ENCODE measurements around the gene LRRC8B. TPM values are rescaled to one million over a fixed set of nuclear protein-coding genes. Genes with fewer than 3 reads are reported as not detected.

LRRC8B gene
- total RNA-seq, 1 experiment from 2014 or later = 1.1 TPM

- Histone ChIP-seq H3K4me3 (no peak overlapping the region), H3K27me3 (no peaks in the 10 kb centered on the region), H3K36me3 (no peaks in the 10 kb centered on the region), H3K9me3 (no peaks in the 10 kb centered on the region)
- no peak for DNase-seq
Measured at GRCh38 chr1:89557445-89557825, 32.8 kb downstream of the LRRC8B start.

GRCh38 chr1:89557956-89558355, 33.3 kb downstream of the LRRC8B start:
- Histone ChIP-seq H3K27me3 (no peaks in the 10 kb centered on the region), H3K9me3 (no peaks in the 10 kb centered on the region)
- DNase-seq = peak; percentile 26

GRCh38 chr1:89563957-89564604, 39.5 kb downstream of the LRRC8B start:
- H3K4me3 ChIP-seq = no peak overlapping the region
- DNase-seq = no peak
- H3K27me3 ChIP-seq = no peaks in the 10 kb centered on the region
- no peaks in the 10 kb centered on the region for H3K36me3 ChIP-seq
- no peaks in the 10 kb centered on the region for H3K9me3 ChIP-seq

More at GRCh38 chr1:89557956-89558355, 33.3 kb downstream of the LRRC8B start:
- Histone ChIP-seq H3K4me3 (no peak overlapping the region), H3K36me3 (no peaks in the 10 kb centered on the region)

GRCh38 chr1:89565521-89565920, 40.9 kb downstream of the LRRC8B start:
- DNase-seq = no peak
- no peak overlapping the region for H3K4me3 ChIP-seq
- no peaks in the 10 kb centered on the region for H3K27me3 ChIP-seq
- H3K9me3 ChIP-seq = no peaks in the 10 kb centered on the region
- H3K36me3 ChIP-seq = no peaks in the 10 kb centered on the region

- DNase-seq = no peak
- no peaks in the 10 kb centered on the region for H3K36me3 ChIP-seq
- H3K9me3 ChIP-seq = no peaks in the 10 kb centered on the region
- no peaks in the 10 kb centered on the region for H3K27me3 ChIP-seq
- H3K4me3 ChIP-seq = no peak overlapping the region
Measured at GRCh38 chr1:89566761-89567174, 42.1 kb downstream of the LRRC8B start.

GRCh38 chr1:89567797-89568196, 43.2 kb downstream of the LRRC8B start:
- DNase-seq = no peak
- H3K27me3 ChIP-seq = no peaks in the 10 kb centered on the region
- no peaks in the 10 kb centered on the region for H3K36me3 ChIP-seq
- no peaks in the 10 kb centered on the region for H3K9me3 ChIP-seq
- H3K4me3 ChIP-seq = no peak overlapping the region

- DNase-seq = no peak
- Histone ChIP-seq H3K27me3 (no peaks in the 10 kb centered on the region), H3K36me3 (no peaks in the 10 kb centered on the region), H3K4me3 (no peak overlapping the region), H3K9me3 (no peaks in the 10 kb centered on the region)
Measured at GRCh38 chr1:89573410-89573809, 48.8 kb downstream of the LRRC8B start.

- Histone ChIP-seq H3K9me3 (no peaks in the 10 kb centered on the region), H3K4me3 (no peak overlapping the region), H3K36me3 (no peaks in the 10 kb centered on the region), H3K27me3 (no peaks in the 10 kb centered on the region)
- DNase-seq = no peak
Measured at GRCh38 chr1:89574621-89575020, 50.0 kb downstream of the LRRC8B start.

- Histone ChIP-seq H3K27me3 (no peaks in the 10 kb centered on the region), H3K9me3 (no peaks in the 10 kb centered on the region), H3K36me3 (no peaks in the 10 kb centered on the region), H3K4me3 (no peak overlapping the region)
- DNase-seq = no peak
Measured at GRCh38 chr1:89575207-89575606, 50.6 kb downstream of the LRRC8B start.

- Histone ChIP-seq H3K36me3 (no peaks in the 10 kb centered on the region), H3K4me3 (no peak overlapping the region), H3K9me3 (no peaks in the 10 kb centered on the region), H3K27me3 (no peaks in the 10 kb centered on the region)
- no peak for DNase-seq
Measured at GRCh38 chr1:89576013-89576412, 51.4 kb downstream of the LRRC8B start.

- H3K9me3 ChIP-seq = no peaks in the 10 kb centered on the region
- H3K36me3 ChIP-seq = no peaks in the 10 kb centered on the region
- H3K4me3 ChIP-seq = no peak overlapping the region
- no peaks in the 10 kb centered on the region for H3K27me3 ChIP-seq
- no peak for DNase-seq
Measured at GRCh38 chr1:89578151-89578550, 53.5 kb downstream of the LRRC8B start.

GRCh38 chr1:89578946-89579684, 54.5 kb downstream of the LRRC8B start:
- no peak for DNase-seq
- Histone ChIP-seq H3K27me3 (no peaks in the 10 kb centered on the region), H3K36me3 (no peaks in the 10 kb centered on the region)

GRCh38 chr1:89580036-89580435, 55.4 kb downstream of the LRRC8B start:
- H3K4me3 ChIP-seq = no peak overlapping the region
- H3K27me3 ChIP-seq = no peaks in the 10 kb centered on the region
- no peaks in the 10 kb centered on the region for H3K36me3 ChIP-seq
- DNase-seq = no peak
- no peaks in the 10 kb centered on the region for H3K9me3 ChIP-seq

More at GRCh38 chr1:89578946-89579684, 54.5 kb downstream of the LRRC8B start:
- H3K9me3 ChIP-seq = no peaks in the 10 kb centered on the region
- H3K4me3 ChIP-seq = no peak overlapping the region

GRCh38 chr1:89581859-89582258, 57.2 kb downstream of the LRRC8B start:
- Histone ChIP-seq H3K27me3 (no peaks in the 10 kb centered on the region), H3K36me3 (no peaks in the 10 kb centered on the region), H3K4me3 (no peak overlapping the region), H3K9me3 (no peaks in the 10 kb centered on the region)
- DNase-seq = no peak

- H3K36me3 ChIP-seq = no peaks in the 10 kb centered on the region
- H3K27me3 ChIP-seq = no peaks in the 10 kb centered on the region
- H3K9me3 ChIP-seq = no peaks in the 10 kb centered on the region
Measured at GRCh38 chr1:89582571-89582970, 57.9 kb downstream of the LRRC8B start.

GRCh38 chr1:89584211-89584610, 59.6 kb downstream of the LRRC8B start:
- no peak overlapping the region for H3K4me3 ChIP-seq
- no peaks in the 10 kb centered on the region for H3K36me3 ChIP-seq
- H3K9me3 ChIP-seq = no peaks in the 10 kb centered on the region
- DNase-seq = no peak
- H3K27me3 ChIP-seq = no peaks in the 10 kb centered on the region

More at GRCh38 chr1:89582571-89582970, 57.9 kb downstream of the LRRC8B start:
- no peak overlapping the region for H3K4me3 ChIP-seq
- DNase-seq = no peak

- Histone ChIP-seq H3K27me3 (no peaks in the 10 kb centered on the region), H3K9me3 (no peaks in the 10 kb centered on the region), H3K36me3 (no peaks in the 10 kb centered on the region), H3K4me3 (no peak overlapping the region)
- DNase-seq = no peak
Measured at GRCh38 chr1:89584781-89585180, 60.2 kb downstream of the LRRC8B start.

- H3K27me3 ChIP-seq = no peaks in the 10 kb centered on the region
- no peak for DNase-seq
- no peaks in the 10 kb centered on the region for H3K9me3 ChIP-seq
- H3K36me3 ChIP-seq = no peaks in the 10 kb centered on the region
- no peak overlapping the region for H3K4me3 ChIP-seq
Measured at GRCh38 chr1:89587729-89588161, 63.1 kb downstream of the LRRC8B start.

All from MG63 (cell line).